KBM-7 (cell line): Measurements from ENCODE around the gene SLC12A6.
"Not testable (repeated sequence)": the region's sequence is repeated elsewhere in the genome, so short reads cannot be mapped to it uniquely, and the experiment has no call there.

Experiments used
- DNase-seq: peaks from one replicate; pipeline ENCODE4 v3.0.0-alpha.2; 2015
- in situ Hi-C: fragments of 300-500 bp; cut with MboI; formaldehyde crosslinking; loops from 2 replicates; pipeline ENCODE4 v1.14.3; 2020; ENCODE audit warnings: low sequenced_read_pairs, low pct_unique_long_range_greater_than_20kb, mixed read lengths

Gene SLC12A6

DNA sequence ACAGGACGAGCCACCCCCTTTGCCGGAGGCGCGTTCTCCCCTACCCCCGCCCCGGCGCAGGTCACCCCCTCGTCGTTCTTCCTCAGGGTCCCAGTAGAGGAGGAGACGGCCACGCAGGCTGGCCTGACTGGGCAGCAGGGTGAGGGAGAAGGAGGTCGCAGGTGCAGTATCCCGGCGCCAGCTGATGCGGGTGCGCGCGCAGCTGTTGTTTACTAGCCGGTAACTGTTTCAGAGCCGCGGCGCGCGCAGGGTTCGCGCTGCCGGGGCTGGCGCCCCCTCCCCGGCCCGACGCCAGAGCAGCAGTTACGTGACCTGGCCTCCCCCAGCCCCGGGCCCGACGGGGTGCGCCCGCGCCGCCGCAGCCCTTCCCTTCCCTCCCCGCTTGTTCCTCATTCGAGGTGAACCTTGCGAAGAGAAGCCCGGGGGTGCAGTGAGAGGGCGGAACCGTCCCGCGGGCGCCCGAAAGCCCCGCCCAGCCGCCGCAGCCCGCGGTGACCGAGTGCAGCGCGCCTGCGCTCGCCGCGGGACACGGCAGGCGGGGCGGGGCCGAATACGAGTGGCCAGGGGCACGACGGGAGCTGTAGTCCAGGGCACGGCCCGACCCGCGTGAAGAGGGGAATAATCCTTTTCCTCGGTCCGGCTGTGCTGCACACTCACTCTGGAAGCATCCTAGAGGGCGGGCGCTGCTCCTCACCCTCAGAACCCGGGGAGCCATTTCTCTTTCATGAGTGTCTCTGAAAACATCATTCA, at the start of gene SLC12A6:
SLC12A6 (minus strand) TSS at position 225 of the 750 bp plus-strand sequence. CDS start 1,101 bp downstream, outside the sequence.
- in situ Hi-C loops: no loop called here
- peak; percentile 97 for DNase-seq

DNA sequence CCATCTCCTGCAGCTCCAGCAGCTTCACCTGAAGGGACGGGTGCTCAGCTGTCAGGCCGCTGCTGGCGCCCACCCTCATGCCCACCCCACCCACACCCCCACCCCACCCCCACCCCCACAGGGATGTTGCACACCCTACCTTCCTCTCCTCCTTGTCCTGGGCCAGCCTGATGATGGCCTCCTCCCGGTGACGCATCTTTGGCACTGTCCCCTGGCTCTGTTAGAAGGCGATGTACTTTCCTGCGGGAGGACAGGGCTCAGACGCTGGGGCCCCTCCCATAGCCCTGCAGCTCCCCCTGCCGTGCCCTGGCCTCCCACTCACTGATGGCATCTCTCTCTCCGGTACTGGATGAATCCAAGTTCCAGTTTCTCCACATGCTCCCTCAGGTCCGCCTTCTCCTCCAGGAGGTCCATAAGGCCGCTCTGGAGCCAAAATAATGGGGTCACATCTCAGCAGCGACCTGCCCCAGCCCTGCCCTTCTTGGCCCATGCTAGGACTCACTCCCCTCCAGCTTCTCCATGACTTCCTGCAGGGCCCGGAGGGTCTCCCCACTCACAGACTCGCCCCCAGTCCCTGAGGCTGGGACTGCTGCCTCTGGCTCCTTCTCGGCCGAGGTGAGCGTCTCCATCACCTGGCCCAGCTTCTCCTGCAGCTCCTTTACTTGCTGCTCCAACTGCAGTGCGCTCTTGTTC, 44.4 kb upstream of the SLC12A6 start:
- DNase-seq, in situ Hi-C loops: not testable (repeated sequence)

DNA sequence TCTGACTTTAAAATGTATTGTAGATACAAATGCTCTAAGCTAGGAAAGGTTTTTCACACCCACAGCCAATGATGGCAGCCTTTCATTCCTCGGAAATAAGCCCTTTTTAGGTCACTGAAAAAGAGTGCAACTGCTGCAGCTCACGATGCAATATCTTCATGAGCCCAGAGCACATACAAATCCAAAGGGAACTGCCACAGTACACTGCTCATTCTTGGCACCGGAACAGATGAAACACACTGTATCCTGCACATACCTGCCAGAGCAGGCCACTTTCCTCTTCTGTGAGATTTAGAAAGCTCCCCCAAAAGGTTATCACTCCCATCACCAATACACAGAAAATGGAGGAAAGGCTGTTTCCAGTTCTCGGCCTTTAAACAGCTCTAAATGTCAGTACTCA, 42.9 kb upstream of the SLC12A6 start:
- DNase-seq, in situ Hi-C loops: not testable (repeated sequence)

DNA sequence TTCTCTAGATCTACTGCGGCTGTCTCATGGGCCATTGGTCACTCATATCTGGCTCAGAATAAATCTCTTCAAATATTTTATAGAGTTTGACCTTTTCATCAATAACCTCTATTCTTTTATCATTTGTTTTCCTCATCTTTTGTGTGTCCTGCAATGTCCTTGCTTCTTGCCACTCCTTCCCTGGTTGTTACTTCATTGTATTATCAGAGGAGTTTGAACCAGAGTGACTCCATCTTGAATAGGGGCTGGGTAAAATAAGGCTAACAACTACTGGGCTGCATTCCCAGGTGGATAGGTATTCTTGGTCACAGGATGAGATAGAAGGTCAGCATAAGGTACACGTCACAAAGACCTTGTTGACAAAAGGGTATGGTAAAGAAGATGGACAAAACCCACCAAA, 39.3 kb upstream of the SLC12A6 start:
- in situ Hi-C loops: no loop called here
- no peak for DNase-seq

DNA sequence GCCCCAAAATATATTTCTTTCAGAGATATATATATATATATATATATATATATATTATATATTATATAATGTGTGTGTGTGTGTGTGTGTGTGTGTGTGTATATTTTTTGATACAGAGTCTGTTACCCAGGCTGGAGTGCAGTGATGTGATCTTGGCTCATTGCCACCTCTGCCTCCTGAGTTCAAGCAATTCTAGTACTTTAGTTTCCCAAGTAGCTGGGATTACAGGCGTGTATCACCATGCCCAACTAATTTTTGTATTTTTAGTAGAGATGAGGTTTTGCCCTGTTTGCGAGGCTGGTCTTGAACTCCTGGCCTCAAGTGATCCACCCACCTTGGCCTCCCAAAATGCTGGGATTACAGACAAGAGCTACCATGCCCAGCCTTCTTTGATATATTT, 38.0 kb upstream of the SLC12A6 start:
- DNase-seq, in situ Hi-C loops: not testable (repeated sequence)

DNA sequence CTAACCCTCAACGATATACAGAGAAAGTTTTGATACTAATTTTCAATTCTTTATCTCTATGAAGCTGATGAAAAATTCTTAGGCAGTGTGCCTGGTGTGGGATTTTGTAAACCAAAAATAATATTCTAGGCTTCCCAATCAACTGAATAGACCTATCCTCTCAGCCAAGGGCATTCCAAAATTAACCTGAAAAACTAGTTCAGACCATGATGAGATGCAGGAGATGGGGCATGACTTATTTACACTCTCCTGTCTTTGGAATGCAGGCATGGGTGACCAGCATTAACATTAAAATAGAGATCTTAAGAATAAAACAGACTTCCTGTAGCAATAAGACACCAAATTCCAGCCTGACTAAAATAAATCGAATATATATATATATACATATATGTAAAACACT, 37.2 kb upstream of the SLC12A6 start:
- in situ Hi-C loops: no loop called here
- DNase-seq: no peak

DNA sequence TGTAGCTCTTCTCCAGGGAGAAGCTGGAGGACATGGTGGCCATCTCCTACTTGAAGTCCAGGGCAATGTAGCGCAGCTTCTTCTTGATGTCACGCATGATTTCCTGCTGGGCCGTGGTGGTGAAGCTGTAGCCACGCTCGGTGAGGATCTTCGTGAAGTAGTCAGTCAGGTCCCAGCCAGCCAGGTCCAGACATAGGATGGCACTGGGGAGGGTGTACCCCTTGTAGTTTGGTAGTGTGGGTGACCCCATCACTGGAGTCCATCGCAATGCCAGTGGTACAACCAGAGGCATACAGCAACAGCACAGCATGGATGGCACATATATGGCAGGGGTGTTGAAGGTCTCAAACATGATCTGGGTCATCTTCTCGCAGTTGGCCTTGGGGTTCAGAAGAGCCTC, 36.4 kb upstream of the SLC12A6 start:
- in situ Hi-C loops: no loop called here
- no peak for DNase-seq

- no peak for DNase-seq
- in situ Hi-C loops: no loop called here
These were observed 33.1 kb upstream of the SLC12A6 start for GRCh38 chr15:34370643-34371042.

DNA sequence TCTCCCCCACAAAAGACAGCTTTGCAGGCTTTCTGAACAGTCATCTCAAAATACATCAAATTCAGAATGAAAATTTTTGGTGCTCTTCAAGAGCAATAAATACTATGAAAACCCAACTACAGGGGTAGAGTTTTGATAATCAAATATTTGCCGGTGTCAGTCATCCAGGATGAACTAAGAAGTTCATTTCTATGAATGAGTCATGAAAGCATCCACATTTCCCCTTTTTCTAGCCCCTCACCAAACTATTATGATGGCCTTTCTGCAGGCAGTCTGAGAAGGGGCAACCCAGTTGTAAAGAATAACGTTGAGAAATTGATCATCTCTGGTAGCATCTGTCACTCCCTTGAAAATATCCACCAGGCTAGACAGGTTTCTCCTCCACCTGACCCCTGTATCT, 32.5 kb upstream of the SLC12A6 start:
- in situ Hi-C loops: no loop called here
- DNase-seq: no peak

DNA sequence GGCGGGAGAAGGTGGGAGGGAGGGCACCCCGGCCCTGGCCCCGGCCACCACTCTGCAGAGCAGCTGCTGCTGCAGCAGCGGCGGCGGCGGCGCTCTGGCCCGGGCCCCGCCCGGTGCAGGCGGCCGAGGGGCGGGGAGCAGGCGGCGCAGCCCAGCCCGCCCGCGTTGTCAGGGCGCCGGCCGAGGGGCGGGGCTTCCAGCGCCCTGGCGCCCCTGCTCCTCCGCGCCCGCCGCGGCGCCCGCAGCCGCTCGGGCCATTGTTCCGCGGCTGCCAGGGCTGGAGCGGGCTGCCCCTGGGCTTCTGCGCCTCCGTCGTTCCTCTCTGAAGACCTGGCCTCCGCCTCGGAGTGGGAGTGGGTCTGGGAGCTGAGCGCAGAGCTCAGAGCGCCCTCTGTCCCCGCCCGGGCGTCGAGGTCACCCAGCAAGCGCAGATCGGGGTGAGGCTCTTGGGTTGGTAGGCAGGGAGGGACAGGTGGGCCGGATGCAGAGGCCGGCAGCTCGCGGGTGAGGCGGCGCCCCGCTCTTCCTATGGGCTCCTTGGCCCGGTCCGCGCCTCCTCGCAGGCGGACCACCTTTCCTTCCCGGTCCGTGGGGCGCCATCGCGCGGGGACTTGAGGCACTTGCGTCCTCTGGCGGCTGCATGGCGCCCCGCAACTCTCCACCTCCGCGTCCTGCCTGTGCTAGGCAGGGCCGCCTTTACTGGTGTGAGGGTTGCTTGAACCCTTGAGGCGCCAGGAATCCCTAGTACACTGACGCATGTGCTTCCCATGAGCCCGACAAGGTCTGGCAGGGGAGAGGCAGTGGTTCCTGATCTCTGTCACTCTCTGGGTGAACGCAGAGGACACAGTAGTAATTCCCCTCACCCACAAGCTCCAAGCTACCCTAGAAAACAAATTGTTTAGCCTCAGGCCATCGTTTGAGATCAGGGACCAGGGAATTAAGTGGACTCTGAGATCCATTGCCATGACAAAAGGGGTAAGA, 29.8 kb upstream of the SLC12A6 start, which contains the start of gene LPCAT4:
LPCAT4 (minus strand) TSS at position 96 of the 981 bp plus-strand sequence. CDS start 96 bp downstream, outside the sequence.
- in situ Hi-C loops: no loop called here

GRCh38 chr15:34366271-34367065, 28.9 kb upstream of the SLC12A6 start:
- in situ Hi-C loops: no loop called here

More for the DNA sequence above, 29.8 kb upstream of the SLC12A6 start, which contains the start of gene LPCAT4:
- DNase-seq: peak; percentile 93

GRCh38 chr15:34365836-34366235, 28.3 kb upstream of the SLC12A6 start:
- no peak for DNase-seq
- in situ Hi-C loops: no loop called here

More at GRCh38 chr15:34366271-34367065, 28.9 kb upstream of the SLC12A6 start:
- DNase-seq: peak; percentile 79

- in situ Hi-C loops: no loop called here
- peak; percentile 44 for DNase-seq
These were observed 27.7 kb upstream of the SLC12A6 start for GRCh38 chr15:34365091-34365825.

GRCh38 chr15:34364041-34364440, 26.5 kb upstream of the SLC12A6 start:
- in situ Hi-C loops: no loop called here
- DNase-seq: no peak

- in situ Hi-C loops: no loop called here
- no peak for DNase-seq
These were observed 24.6 kb upstream of the SLC12A6 start for GRCh38 chr15:34362047-34362773.

- in situ Hi-C loops: no loop called here
- no peak for DNase-seq
These were observed 23.7 kb upstream of the SLC12A6 start for GRCh38 chr15:34361278-34361677.

GRCh38 chr15:34360298-34360697, 22.7 kb upstream of the SLC12A6 start:
- DNase-seq: no peak
- in situ Hi-C loops: no loop called here
